RWPE1 (cell line): Measurements from ENCODE around the gene UHRF2.

ENCODE experiments used
- CTCF ChIA-PET: fragments of 350-600 bp; sonication (Branson Sonifier 250); formaldehyde crosslinking; extraction: SDS; loops from one replicate; lab custom pipeline; 2021; lab: Yijun Ruan, JAX
- POLR2A ChIA-PET: fragments of 400-600 bp; formaldehyde crosslinking; extraction: SDS; loops from one replicate; lab custom pipeline; 2020; ENCODE audit warnings: antibody characterized with exemption; ENCODE audit not compliant: low non-redundant PET; lab: Yijun Ruan, JAX
- DNase-seq: peaks from one replicate; pipeline ENCODE4 v3.0.0; 2012; ENCODE audit warnings: low spot score
- H3K27ac ChIP-seq: fragments of 450-650 bp; 2 replicates; pipeline ENCODE4 v1.5.1; 2017
- CTCF ChIP-seq: fragments of 450-650 bp; conservative IDR thresholded peaks from 2 replicates; pipeline ENCODE4 v1.5.1; 2017; ENCODE audit warnings: low read depth, mild to moderate bottlenecking

Gene UHRF2

GRCh38 chr9:6413365-6414246 lies 607 bp downstream of the UHRF2 start:
- H3K27ac ChIP-seq, result peak overlapping the region; percentile 87
- ChIA-PET CTCF (interaction anchor here (0.6 kb wide), 1 partner anchor 50 kb away, joined by 3 read pairs; no protein-coding TSS in a partner anchor), POLR2A (no interaction called here)
- no peak for DNase-seq
- no peak for TF ChIP-seq CTCF

- TF ChIP-seq CTCF, result no peak
- H3K27ac ChIP-seq, result peak overlapping the region; percentile 87
- ChIA-PET CTCF (no interaction called here), POLR2A (no interaction called here)
- no peak for DNase-seq
These were observed 1.2 kb downstream of the UHRF2 start for GRCh38 chr9:6414247-6414641.

DNA sequence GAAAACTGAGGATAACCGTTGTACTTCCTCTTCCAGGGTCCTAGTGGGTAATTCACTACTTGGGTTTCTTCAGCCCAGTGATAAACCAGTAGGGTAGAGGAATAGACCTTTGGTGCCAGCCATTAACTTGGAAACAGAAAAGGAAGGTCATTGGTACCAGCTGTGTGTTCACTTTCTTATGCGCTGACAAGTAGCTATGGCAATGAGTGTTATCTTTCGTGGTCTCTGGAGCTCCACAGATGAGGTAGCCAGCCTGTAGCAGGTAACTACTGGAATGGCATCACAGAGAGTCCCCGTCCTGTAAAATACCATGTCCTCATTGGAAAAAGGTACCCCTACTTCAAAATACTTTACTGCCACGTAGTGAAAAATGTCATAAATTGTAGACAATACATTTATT lies 2.3 kb downstream of the UHRF2 start:
- DNase-seq, result no peak
- ChIA-PET CTCF (no interaction called here), POLR2A (no interaction called here)
- no peak for TF ChIP-seq CTCF
- H3K27ac ChIP-seq, result no peak overlapping the region

DNA sequence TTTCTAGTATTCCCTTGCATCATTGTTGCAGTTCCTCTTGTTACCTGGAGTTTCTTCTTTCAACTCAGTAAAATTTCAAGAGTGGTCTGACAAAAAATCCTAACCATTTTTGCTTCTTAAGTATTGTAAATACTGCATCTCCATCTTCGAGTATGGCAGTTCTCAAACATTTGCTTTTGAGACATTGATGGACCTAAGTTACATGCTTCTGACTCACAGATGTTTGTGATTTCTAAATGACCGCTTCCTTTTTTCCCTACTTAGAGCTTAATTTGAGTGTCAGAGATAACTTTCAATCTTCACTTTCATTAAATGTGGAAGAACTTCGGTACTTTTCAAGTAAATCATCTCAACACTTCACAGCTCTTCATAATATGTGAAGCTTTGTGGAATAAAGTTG lies 4.2 kb downstream of the UHRF2 start:
- no peak for DNase-seq
- ChIA-PET POLR2A (interaction anchor here (0.6 kb wide), 1 partner anchor 675 kb away, joined by 3 read pairs; no protein-coding TSS in a partner anchor), CTCF (interaction anchor here (0.7 kb wide), 1 partner anchor 78 kb away, joined by 4 read pairs; no protein-coding TSS in a partner anchor)
- no peak for TF ChIP-seq CTCF
- H3K27ac ChIP-seq, result no peak overlapping the region

DNA sequence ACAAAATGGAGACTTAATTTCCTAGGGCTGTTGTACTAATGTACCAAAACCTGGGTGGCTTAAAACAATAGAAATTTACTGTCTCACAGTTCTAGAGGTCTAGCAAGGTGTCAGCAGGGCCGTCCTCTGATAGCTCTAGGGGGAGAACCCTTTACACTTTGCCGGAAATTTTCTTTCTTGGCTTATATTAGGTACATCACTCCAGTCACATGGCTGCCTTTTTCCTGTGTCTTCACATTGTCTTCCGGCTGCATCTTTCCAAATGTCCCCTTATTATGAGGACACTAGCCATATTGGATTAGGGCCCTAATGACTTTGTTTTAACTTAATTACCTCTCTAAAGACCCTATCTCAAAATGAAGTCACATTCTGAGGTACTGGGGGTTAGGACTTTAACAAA lies 5.8 kb downstream of the UHRF2 start:
- no peak for TF ChIP-seq CTCF
- CTCF ChIA-PET, result no interaction called here
- no peak for DNase-seq

DNA sequence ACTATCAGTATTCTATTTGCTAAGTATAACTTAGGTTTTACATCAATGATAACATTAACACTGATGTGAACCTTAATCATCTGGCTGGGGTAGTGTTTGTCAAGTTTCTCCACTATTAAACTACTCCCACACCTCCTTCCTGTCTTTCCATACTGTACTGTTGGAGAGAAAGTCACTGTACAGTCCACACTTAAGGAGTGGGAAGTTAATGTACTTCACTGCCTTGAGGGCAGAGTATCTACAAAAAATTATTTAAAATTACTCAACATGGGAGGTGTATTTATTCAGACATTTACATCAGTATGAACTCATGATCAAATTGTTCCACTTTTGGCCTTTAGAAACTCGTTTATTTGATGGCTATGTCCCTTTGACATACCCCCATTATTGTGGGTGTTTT lies 11.9 kb downstream of the UHRF2 start:
- POLR2A ChIA-PET, result no interaction called here
- no peak overlapping the region for H3K27ac ChIP-seq
- CTCF ChIA-PET, result no interaction called here
- no peak for DNase-seq
- no peak for TF ChIP-seq CTCF

More for the DNA sequence above, 5.8 kb downstream of the UHRF2 start:
- no peak overlapping the region for H3K27ac ChIP-seq
- POLR2A ChIA-PET, result no interaction called here
